SJCRH30 (cell line): Measurements from ENCODE around the gene FPGS. TPM values are rescaled to one million over a fixed set of nuclear protein-coding genes. Genes with fewer than 3 reads are reported as not detected.

ENCODE experiments used
- DNase-seq, 2 experiments: peaks; one replicate each; pipeline ENCODE4 v3.0.0-alpha.2; 2015 to 2020
- H3K27ac ChIP-seq: fragments of 250-450 bp; sonication (Bioruptor Pico); 2 replicates; pipeline ENCODE4 v1.5.1; 2020; ENCODE audit warnings: mild to moderate bottlenecking, moderate library complexity
- H3K27me3 ChIP-seq: fragments of 250-450 bp; sonication (Bioruptor Pico); 2 replicates; pipeline ENCODE4 v1.5.1; 2020; ENCODE audit warnings: mild to moderate bottlenecking, moderate library complexity
- H3K36me3 ChIP-seq: fragments of 250-450 bp; sonication (Bioruptor Pico); 2 replicates; pipeline ENCODE4 v1.5.1; 2020; ENCODE audit warnings: mild to moderate bottlenecking, moderate library complexity
- H3K4me1 ChIP-seq: fragments of 250-450 bp; sonication (Bioruptor Pico); 2 replicates; pipeline ENCODE4 v1.5.1; 2020; ENCODE audit warnings: mild to moderate bottlenecking, moderate library complexity
- H3K4me3 ChIP-seq: fragments of 250-450 bp; sonication (Bioruptor Pico); 2 replicates; pipeline ENCODE4 v1.5.1; 2020; ENCODE audit warnings: mild to moderate bottlenecking, moderate library complexity
- H3K9me3 ChIP-seq: fragments of 250-450 bp; sonication (Bioruptor Pico); replicated peaks from 2 replicates; pipeline ENCODE4 v1.5.1; 2020; ENCODE audit warnings: mild to moderate bottlenecking, moderate library complexity
- total RNA-seq: library from RNA; depleted of rRNA; stranded (reverse); fragments of >200 nt; shearing (Covaris generic); gene quantifications from 2 replicates; pipeline ENCODE4 v1.2.3, GENCODE V29; 2014

Gene FPGS
- total RNA-seq, 1 experiment from 2014 or later, result 39.4 TPM

DNA sequence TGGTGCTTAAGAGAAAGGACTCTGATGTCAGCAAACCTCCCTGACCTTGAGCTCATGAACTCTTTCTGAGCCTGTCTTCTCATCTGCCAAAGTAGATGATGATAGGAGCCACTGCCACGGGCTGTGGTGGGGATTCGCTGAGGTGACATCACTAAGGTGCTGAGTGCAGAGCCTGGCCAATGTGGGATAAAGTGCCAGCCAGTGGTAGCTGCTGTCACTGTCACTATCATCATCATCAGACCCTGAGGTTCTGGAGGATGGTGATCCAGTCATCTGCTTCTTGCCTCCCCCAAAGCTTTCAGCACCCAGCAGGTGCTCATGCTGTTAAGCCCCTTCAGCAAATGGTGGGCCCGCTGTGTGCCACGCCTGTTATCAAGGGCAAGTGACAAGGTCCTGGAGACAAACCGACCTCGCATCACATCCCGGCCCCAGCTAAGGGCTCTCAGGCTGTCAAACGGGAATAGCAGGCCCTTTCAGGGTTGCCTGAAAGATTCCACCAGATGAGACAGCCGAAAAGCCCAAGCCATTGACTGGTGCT, 6.4 kb downstream of the FPGS start:
- H3K9me3 ChIP-seq, result no peaks in the 10 kb centered on the region
- no peak for DNase-seq
- H3K36me3 ChIP-seq, result peaks cover 15% of the 10 kb centered on the region
- H3K27me3 ChIP-seq, result no peaks in the 10 kb centered on the region
- H3K4me3 ChIP-seq, result no peak overlapping the region
- H3K27ac ChIP-seq, result no peak overlapping the region
- H3K4me1 ChIP-seq, result peaks cover under 1% of the 10 kb centered on the region; the same call in 1 of the 2 replicates

DNA sequence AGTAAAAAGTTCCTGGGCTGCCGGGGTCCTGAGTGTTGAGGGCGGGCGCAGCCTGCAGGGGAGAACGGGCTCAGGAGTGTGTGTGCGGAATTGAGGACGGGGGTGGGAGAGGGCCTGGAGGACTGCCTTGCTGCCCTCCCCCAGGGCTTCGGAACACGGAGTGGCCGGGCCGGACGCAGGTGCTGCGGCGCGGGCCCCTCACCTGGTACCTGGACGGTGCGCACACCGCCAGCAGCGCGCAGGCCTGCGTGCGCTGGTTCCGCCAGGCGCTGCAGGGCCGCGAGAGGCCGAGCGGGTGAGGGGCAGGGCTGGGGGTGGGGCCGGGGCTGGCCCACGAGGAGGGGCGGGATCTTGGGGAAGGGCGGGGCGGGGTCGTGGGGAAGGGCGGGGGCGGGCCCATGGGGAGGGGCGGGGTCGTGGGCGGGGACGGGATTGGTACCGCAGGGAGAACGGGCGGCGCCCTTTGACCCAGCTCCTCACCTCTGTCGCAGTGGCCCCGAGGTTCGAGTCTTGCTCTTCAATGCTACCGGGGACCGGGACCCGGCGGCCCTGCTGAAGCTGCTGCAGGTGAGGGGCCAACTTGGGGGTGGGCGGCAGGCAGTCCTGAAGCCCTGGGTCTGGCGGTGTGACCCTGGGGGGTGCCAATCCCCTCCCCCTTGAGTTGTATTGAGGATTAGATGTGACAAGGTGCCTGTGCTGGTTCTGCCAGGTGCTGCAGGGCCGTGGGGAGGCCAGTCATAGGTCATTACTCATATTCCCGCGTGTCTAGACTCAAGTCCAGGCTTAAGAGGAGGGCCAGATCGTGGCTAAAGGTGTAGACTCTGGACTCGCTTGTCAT, 7.1 kb downstream of the FPGS start:
- H3K4me3 ChIP-seq, result no peak overlapping the region
- no peaks in the 10 kb centered on the region for H3K9me3 ChIP-seq
- H3K4me1 ChIP-seq, result no peaks in the 10 kb centered on the region
- H3K27me3 ChIP-seq, result no peaks in the 10 kb centered on the region
- DNase-seq, result no peak
- H3K36me3 ChIP-seq, result peaks cover 18% of the 10 kb centered on the region
- no peak overlapping the region for H3K27ac ChIP-seq

DNA sequence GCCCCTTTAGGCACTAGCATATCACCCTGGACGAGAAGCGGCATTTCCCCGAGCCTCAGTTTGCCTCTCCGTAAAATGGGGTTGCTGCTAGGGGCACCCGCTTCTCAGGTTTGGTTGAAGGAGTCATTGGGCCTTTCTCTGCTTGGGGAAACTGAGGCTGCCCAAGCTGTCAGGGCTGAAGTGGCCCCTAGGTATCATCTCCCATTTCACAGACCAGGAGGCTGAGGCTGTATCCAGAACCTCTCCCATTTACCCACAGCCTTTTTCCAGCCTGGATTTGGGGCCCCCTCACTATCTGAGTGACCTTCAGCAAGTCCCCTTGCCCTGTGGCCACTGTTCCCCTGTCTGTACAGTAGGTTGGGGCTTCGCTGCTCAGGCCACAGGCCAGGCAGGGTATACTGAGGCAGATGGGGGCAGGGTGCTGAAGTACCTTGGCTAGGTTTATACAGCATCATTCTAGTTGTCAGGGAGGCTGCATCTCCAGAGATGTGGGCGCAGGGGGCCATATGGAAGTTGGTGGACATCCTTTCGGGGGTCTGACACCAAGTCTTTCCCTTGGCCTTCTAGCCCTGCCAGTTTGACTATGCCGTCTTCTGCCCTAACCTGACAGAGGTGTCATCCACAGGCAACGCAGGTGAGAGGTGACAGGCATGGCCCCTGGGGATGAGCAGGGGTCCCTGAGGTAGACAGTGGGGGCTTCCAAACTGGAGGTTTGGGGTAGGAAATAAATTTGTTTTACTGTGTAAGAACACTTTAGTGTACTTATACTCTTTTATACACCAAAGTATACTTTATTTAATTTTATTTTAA, 7.9 kb downstream of the FPGS start:
- H3K4me1 ChIP-seq, result no peaks in the 10 kb centered on the region
- no peak overlapping the region for H3K4me3 ChIP-seq
- DNase-seq, result no peak
- H3K36me3 ChIP-seq, result peaks cover 21% of the 10 kb centered on the region
- H3K9me3 ChIP-seq, result no peaks in the 10 kb centered on the region
- no peaks in the 10 kb centered on the region for H3K27me3 ChIP-seq
- no peak overlapping the region for H3K27ac ChIP-seq

DNA sequence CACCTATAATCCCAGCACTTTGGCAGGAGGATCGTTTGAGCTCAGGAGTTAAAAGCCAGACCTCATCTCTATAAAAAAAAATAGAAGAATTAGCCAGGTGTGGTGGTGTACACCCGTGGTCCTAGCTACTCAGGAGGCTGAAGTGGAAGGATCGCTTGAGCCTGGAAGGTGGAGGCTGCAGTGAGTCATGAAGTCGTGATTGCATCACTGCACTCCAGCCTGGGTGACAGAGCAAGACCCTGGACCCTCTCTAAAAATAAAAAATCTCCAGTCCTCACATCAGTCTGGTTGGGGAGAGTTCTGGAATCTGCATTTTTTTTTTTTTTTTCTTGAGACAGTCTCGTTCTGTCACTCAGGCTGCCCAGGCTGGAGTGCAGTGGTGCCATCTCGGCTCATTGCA, 9.3 kb downstream of the FPGS start:
- DNase-seq, result no peak
- Histone ChIP-seq H3K4me1 (no peaks in the 10 kb centered on the region), H3K9me3 (no peaks in the 10 kb centered on the region), H3K4me3 (no peak overlapping the region), H3K27me3 (no peaks in the 10 kb centered on the region), H3K27ac (no peak overlapping the region), H3K36me3 (peaks cover 25% of the 10 kb centered on the region)

DNA sequence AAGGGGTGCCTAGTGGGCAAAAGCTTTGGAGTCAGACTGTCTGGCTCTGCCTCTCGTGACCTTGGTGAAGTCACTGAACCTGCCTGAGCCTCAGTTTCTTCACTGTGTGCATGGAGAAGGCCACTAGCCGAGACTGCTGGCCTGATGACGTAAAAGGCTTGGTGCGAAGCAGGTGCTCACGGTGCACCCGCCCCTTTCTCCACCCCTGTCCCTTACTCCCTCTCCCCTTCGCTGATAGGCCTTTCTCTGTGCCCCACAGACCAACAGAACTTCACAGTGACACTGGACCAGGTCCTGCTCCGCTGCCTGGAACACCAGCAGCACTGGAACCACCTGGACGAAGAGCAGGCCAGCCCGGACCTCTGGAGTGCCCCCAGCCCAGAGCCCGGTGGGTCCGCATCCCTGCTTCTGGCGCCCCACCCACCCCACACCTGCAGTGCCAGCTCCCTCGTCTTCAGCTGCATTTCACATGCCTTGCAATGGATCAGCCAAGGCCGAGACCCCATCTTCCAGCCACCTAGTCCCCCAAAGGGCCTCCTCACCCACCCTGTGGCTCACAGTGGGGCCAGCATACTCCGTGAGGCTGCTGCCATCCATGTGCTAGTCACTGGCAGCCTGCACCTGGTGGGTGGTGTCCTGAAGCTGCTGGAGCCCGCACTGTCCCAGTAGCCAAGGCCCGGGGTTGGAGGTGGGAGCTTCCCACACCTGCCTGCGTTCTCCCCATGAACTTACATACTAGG, 10.4 kb downstream of the FPGS start:
- no peak for DNase-seq
- no peaks in the 10 kb centered on the region for H3K27me3 ChIP-seq
- no peaks in the 10 kb centered on the region for H3K9me3 ChIP-seq
- peaks cover 9% of the 10 kb centered on the region for H3K4me1 ChIP-seq
- no peak overlapping the region for H3K27ac ChIP-seq
- peaks cover 25% of the 10 kb centered on the region for H3K36me3 ChIP-seq
- H3K4me3 ChIP-seq, result no peak overlapping the region

DNA sequence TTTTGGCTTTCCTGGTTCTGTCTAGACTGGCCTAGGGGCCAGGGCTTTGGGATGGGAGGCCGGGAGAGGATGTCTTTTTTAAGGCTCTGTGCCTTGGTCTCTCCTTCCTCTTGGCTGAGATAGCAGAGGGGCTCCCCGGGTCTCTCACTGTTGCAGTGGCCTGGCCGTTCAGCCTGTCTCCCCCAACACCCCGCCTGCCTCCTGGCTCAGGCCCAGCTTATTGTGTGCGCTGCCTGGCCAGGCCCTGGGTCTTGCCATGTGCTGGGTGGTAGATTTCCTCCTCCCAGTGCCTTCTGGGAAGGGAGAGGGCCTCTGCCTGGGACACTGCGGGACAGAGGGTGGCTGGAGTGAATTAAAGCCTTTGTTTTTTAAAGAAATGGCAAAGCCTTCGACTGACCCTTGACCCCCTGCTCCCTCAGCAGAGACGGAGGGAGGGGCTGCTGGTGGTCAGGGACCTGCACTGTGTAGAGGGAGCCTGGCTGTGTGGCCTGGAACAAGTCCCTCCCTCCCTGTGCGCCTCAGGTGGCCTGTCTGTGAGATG, 11.1 kb downstream of the FPGS start:
- no peak for DNase-seq
- Histone ChIP-seq H3K36me3 (peaks cover 25% of the 10 kb centered on the region), H3K4me3 (no peak overlapping the region), H3K27ac (no peak overlapping the region), H3K27me3 (no peaks in the 10 kb centered on the region), H3K9me3 (no peaks in the 10 kb centered on the region), H3K4me1 (peaks cover 14% of the 10 kb centered on the region)

DNA sequence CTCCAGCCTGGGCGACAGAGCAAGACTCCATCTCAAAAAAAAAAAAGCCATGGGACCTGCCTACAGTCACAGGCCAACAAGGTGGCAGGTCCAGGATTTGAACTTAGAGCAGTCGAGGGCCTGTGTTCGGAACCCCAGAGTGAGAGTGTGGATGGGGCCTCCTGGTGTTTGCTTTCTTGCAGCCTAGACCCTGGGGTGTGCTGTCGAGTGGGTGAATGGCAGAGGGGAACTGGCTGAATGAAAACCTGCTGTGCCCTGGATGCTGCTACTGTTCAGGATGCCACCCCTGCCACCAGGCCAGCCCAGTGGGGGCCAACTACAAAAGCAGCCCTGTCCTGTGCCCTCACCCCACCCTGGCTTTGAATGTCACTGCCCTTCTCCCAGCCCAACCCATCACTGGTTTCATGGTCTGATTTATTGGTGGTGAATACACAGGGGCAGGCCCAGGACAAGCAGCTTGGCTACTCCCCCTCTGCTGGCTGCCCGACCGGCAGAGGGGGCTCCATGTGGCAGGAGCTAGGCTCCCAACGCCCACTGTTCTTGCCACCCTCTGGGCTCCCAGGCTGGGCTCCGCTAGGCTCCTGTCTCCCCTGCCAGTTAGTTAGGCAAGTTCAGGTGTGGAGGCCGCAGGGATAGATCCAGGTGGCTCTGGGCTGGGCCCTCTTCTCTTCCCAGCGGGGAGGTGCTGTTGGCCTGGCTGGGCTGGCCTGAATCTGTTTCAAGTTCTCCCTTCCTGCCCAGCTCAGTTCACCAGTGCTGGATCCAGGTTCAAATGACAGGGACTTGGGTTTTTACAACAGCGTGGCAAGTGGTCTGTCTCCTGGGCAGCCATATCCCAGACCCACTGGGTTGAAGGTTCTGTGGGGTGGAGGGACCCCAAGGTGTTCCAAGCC, 12.2 kb downstream of the FPGS start:
- DNase-seq, result no peak
- H3K4me3 ChIP-seq, result no peak overlapping the region
- H3K4me1 ChIP-seq, result peaks cover 14% of the 10 kb centered on the region
- H3K27ac ChIP-seq, result no peak overlapping the region
- peaks cover 31% of the 10 kb centered on the region for H3K36me3 ChIP-seq
- H3K27me3 ChIP-seq, result no peaks in the 10 kb centered on the region
- H3K9me3 ChIP-seq, result no peaks in the 10 kb centered on the region

DNA sequence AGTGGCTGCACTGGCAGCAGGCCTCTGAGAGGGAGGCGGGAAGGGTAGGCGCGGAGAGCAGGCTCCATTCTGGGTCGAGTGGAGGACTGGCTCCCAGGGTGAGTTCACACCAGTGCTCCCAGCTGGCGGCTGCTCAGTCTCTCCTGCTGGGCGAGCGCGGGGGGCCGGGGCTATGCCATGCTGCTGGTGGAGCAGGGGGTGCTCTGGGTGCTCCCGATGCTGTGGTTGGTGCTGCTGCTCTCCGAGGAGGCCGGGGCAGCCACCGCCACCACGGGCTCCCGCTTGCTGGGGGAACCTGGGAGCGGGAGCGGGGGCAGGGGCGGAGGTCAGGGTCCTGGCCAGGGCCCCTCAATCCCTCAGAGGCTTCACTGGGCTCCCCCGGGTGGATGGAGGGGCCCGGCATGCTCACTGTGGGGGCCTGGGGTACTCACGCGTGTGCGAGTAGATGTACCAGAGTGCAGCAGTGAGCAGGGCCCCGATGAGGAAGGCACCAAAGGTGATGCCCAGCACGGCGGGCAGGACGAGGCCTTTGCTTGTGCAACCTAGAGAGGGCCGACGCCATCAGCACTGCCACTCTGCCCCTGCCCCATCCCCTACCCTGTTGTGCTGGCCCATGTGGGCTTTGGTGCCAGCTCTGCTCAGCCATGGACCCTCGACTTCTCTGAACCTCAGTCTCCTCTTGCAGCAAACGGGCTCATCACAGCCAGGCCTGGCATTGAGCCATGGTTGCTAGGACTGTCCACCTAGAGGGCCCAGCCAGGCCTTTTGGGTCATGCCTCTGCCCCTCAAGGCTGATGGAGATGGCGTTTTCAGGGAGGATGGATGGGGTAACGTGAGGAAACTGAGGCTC, 13.1 kb downstream of the FPGS start:
- no peak for DNase-seq
- Histone ChIP-seq H3K4me1 (peaks cover 14% of the 10 kb centered on the region), H3K27me3 (no peaks in the 10 kb centered on the region), H3K36me3 (peaks cover 31% of the 10 kb centered on the region), H3K4me3 (no peak overlapping the region), H3K27ac (no peak overlapping the region), H3K9me3 (no peaks in the 10 kb centered on the region)

DNA sequence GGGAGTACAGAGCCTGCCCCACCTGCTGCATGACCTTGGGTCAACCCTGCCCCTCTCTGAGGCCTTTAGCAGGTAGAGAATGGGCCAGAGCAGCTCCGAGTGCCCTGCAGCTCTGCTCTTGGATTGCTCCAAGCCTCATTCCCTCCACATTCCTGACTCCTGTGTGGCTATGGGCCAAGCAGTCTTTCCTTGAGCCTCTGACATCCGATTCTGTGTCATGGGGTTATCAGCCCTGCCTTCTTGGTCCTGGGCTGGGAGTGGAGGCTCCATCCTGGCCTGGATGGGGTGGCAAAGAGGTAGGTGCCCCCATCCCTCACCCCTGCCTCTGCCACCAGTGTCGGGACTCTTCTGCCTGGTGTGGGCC, 13.7 kb downstream of the FPGS start:
- Histone ChIP-seq H3K9me3 (no peaks in the 10 kb centered on the region), H3K27ac (no peak overlapping the region), H3K4me1 (peaks cover 14% of the 10 kb centered on the region), H3K4me3 (no peak overlapping the region), H3K36me3 (peaks cover 36% of the 10 kb centered on the region), H3K27me3 (no peaks in the 10 kb centered on the region)
- no peak for DNase-seq

DNA sequence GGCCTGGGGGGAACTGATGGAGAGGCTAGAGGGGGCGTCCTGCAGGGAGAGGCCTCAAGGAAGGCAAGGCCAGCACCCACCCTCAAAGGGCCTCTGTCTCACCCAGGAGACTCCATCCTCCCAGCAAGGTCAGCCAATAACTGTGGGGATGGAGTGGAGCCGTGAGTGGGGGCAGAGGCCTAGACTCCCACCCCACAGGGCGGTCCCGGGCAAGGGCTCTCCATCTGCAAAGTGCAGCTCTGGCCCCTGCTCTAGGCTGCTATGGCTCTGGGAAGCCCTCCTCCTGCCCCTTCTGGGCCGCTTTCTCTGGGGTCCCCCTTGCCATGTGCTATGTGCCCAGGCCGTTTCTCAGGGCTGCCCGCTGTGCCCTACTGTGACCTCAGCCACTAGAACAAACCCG, 14.0 kb downstream of the FPGS start:
- DNase-seq, result no peak
- peaks cover 36% of the 10 kb centered on the region for H3K36me3 ChIP-seq

DNA sequence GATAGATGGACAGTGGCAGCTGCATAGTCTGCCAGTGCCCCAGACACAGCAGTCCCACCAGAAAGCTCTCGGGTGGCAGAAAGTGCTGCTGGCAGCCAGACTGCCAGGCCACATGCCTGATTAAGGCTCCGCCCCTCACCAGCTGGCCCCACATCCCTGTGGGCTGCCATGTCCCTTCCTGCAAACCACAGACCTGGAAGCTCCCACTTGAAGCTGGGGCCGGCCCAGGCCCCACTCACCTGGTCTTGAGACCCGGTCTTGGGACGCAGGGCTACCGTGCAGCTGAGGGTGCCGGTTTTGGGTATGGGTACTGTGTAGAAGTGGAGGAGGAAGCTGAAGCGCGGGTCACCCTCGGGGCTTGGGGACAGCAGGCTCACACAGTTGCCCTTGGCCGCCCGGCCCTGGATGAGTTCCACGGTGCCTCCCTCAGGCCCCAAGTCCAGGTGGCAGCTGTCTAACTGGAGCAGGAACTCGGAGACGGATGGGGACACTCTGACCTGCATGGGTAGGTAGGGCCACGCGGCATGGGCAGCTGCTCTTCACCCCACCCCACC, 15.3 kb downstream of the FPGS start:
- Histone ChIP-seq H3K4me3 (no peak overlapping the region), H3K9me3 (no peaks in the 10 kb centered on the region), H3K4me1 (peaks cover 14% of the 10 kb centered on the region), H3K36me3 (peaks cover 32% of the 10 kb centered on the region), H3K27me3 (no peaks in the 10 kb centered on the region), H3K27ac (peak overlapping the region; percentile 37)
- peak; percentile 74 to 75 for DNase-seq

More for the DNA sequence above, 14.0 kb downstream of the FPGS start:
- Histone ChIP-seq H3K27ac (no peak overlapping the region), H3K9me3 (no peaks in the 10 kb centered on the region), H3K27me3 (no peaks in the 10 kb centered on the region), H3K4me1 (peaks cover 14% of the 10 kb centered on the region), H3K4me3 (no peak overlapping the region)

DNA sequence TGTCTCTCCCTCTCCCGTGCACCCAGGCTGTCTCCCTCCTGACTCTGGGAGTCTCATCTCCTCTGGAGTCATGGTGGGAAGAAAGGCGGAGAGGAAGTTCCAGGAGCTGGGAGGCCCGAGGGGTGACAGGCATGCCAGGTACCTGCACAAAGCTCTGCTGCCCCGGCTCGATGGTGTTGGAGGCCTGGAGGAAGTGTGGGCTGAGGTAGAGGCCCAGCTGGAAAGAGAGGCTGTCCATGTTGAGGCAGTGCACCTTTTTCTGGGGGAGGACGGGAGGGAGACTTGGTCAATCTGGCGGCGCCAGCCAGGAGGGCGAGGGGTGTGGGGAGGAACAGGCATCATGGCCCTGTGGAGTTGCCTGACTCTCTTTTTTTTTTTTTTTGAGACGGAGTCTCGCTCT, 15.9 kb downstream of the FPGS start:
- Histone ChIP-seq H3K4me3 (no peak overlapping the region), H3K27me3 (no peaks in the 10 kb centered on the region), H3K4me1 (peaks cover 14% of the 10 kb centered on the region), H3K27ac (peak overlapping the region; percentile 37), H3K9me3 (no peaks in the 10 kb centered on the region), H3K36me3 (peaks cover 31% of the 10 kb centered on the region)
- DNase-seq, result no peak

DNA sequence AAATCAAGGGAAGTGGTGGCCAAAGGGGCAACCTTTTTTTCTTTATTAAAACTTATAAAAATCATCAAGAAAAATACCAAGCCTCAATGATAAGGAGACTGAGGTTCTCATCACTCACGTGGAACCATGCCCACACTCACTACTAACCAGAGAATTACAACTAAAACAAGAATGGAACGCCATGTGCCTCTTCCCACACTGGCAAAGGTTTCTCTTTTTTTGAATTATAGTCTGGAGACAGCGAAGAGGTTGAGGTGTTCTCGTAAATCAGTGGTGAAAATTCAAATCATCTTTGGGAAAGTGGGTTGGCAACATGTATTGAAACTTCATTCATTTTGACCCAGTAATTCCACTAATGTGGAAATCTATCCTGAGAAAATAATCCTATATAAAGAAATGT, 19.4 kb downstream of the FPGS start:
- Histone ChIP-seq H3K27ac (no peak overlapping the region), H3K27me3 (no peaks in the 10 kb centered on the region), H3K36me3 (peaks cover 29% of the 10 kb centered on the region), H3K9me3 (no peaks in the 10 kb centered on the region), H3K4me3 (no peak overlapping the region), H3K4me1 (peaks cover 14% of the 10 kb centered on the region)
- DNase-seq, result no peak
